Ramos (cell line): Measurements from ENCODE around the gene CHCHD3.

ENCODE experiments used
- in situ Hi-C: fragments of 300-500 bp; cut with MboI; formaldehyde crosslinking; loops from one replicate; pipeline ENCODE4 v1.14.3; 2022; ENCODE audit warnings: low sequenced_read_pairs; ENCODE audit not compliant: unreplicated experiment

Gene CHCHD3

DNA sequence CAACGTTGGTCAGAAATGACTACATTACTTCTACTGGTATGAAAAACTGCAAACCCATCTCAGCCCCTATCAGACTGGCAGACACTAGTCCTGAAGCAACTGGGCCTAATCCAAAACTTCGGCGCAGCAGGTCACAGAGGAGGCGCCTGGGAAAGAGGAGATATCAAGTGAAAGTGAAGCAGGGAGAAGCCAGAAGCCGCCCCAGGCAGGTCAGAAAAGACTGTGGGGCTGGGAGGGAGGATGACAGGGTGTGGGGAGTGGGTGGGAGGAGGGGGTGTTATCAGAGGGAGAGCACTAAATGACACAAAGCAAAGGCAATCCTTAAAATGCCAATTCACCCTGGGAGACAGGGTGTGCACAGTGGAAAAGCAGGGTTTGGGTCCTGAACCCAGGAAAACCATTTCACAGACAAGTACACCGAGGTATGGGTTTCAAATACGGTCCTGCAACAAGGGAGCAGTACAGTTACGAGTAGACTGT is 731 bp downstream of the CHCHD3 start:
- in situ Hi-C loops = no loop called here

DNA sequence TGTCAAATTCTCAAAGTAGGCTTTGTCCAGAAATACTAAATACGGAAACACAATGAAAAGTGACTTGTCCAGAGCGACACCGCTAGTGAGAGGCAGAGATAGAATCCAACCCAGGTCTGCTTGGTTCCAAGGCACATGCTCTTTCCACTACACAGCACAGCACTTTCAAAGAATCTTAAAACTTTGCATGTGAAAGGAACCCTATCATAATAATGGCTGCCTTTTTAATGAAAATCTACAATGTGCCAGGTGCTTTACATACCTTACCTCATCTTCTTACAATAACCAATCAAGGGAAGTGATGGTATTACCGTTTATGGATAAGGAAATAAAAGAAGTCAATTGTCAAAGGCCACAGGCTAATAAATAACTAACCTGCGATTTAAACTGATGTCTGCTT is 2.6 kb downstream of the CHCHD3 start:
- in situ Hi-C loops = no loop called here

DNA sequence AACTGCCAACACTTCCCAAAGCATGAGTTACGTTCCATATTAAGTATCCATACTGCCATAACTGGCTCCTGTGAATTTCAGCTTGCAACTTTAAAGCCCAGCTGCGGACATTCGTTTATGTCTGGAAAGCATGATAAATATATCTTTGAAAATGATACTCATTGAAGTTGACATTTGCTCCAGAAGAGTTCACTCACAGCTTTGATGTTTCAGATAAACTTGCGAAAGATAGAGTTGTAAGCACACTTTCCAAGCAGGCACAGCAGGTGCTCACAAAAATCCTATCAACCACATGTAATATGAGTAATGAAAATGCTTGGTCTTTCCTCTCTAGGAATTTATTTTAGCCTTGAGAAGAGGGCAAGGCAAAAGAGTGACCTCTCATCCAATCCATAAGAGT is 4.5 kb downstream of the CHCHD3 start:
- in situ Hi-C loops = no loop called here

DNA sequence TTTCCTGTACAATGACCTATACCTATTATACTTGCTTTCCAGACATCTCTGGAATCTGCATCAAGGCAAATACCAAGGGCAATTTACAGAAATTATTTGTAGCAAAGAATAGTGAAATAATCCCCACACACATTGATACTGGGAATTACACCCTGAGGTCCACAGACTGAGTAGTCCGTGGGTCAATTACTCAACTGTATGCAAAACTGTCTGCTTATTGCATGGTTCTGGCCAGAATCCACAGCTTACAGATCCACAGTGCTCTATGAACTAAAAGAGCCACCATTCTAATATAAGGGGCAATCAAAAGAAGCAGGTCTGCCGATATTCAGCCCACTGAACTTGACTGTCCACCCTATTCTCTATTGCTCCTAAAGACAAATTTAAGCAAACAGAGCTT is 5.7 kb downstream of the CHCHD3 start:
- in situ Hi-C loops = no loop called here

DNA sequence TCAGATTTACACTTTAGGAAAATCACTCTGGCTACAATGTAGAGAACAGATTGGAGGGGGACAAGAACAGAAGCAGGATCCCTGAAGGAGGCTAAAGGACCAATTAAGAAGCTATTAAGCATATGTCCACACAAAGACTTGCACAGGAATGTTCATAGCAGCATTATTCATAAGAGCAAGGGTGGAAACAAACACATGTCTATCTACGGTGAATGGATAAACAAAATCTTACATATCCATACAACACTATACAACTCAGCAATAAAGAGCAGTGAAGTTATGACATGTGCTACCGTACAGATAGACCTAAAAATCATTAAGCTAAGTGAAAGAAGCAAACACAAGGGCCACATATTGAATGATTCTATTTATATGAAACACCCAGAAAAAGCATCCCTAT is 10.4 kb downstream of the CHCHD3 start:
- in situ Hi-C loops = no loop called here

DNA sequence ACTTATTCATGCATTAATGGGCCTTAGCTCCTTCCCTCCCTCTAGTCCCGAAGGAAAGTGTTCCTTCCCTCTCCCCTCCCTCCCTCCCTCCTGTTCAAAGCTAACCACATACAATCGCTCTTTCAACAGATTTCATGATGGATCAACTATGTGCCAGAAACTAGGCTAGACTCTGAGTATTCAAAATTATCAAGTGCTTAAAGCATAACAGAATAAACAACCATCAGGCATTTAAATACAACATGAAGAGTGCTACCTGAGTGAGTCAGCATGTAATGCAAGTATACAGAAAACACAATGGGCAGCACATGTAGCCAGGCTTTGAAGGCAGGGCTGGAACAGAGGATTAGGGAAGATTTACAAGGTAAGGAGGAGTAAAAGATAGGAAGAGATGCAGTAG is 11.3 kb downstream of the CHCHD3 start:
- in situ Hi-C loops = no loop called here

DNA sequence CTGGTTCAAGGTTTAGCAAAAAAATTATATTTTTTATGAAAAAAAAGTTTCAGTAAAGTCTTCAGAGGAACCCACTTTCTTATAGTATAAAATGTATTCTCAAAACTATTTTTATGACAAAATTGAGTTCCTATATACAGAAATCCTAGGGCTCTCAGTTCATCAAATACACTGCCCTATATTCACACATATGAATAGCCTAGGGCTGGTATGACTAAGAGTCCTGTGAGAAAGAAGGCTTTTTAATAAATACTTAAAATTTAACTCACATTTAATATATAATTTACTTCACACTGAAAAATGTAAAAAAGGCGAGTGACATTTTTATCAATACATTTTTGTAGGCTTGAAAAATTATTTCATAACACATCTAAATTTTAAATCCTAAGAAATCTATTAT is 16.6 kb downstream of the CHCHD3 start:
- in situ Hi-C loops = no loop called here

DNA sequence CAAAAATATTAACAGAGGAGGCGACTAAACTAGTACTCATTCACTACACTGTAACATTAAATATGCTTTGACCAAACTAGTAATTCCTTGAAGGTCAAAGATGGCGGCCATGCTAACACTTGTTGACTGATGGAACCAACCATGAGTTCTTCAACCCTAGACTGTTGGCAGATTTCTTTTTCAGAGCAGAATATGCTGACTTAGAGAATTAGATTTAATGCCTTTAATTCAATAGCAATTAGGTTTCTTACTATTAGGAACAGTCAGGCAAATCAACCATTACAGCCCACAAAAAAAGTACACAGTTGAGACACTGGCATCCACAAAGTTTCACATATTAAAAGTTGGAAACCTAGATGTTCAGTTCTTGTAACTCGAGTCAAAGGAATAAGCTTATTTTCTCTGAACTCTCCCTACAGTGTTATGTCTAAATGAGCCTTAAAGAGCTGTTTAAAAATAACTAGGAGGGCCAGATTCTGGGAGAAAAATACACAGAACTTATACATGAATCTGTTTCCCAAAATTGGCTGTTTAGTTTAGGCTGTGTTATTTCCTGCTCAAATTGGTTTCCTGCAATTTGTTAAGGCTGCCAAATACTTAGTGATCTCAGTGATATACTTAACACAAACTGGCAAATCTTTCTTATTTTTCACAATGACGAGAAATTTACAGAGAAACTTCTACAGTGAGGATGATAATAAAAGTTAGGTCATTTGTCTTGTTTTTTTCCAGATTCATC is 17.6 kb downstream of the CHCHD3 start:
- in situ Hi-C loops = no loop called here

DNA sequence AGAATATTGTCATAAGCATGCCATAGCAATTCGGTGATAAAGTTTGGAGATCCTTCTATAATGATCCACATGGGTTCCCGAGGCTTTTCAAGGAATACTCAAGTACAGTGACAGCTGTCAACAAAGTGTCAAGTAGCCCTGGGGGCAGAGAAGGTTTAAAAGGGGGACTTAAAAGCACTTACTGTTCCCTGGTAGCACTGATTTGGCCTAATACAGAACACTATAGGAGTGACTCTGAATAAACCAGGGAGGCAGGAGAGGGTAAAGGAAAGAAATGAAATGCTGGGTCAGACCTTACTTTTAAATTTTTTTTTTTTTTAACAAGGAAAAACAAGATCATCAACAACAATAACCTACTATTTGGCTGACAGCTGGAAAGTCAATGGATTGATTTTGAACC is 20.1 kb downstream of the CHCHD3 start:
- in situ Hi-C loops = no loop called here

DNA sequence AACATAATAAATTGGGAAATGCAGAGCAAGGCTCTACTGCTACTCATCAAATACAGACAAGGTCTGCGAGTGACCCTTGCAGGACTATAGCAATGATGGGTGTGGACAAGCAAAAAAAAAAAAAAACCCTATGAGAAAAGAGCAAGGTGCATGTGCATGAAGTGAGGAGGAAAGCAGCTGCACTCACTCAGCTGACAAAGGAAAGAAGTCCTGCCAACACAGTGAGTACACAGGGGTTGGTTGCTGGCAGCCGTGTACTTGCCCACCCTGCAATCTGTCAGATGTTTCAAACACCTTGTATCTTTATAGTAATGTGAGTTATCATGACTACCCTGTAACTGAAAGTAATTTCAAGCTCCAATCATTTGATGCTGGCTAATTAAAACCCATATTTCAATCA is 20.5 kb downstream of the CHCHD3 start:
- in situ Hi-C loops = no loop called here

DNA sequence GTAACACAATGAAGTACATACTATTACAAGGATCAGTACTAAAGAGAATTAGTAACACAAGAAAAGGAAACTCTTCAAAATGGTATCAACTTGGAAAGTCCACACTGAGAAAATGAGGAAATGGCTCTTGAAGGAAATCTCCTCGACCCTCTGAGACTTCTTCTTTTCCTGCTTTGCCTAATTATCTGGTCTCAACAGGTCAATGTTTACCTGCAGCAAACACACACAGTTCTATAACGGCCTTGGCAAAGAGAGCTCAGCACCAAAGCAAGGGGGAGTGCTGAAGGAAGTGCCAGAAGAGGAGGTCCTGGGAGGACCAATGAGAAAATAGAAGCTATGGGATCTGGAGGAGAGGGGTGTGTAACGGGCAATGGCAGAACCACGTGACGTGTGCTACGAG is 21.9 kb downstream of the CHCHD3 start:
- in situ Hi-C loops = no loop called here

DNA sequence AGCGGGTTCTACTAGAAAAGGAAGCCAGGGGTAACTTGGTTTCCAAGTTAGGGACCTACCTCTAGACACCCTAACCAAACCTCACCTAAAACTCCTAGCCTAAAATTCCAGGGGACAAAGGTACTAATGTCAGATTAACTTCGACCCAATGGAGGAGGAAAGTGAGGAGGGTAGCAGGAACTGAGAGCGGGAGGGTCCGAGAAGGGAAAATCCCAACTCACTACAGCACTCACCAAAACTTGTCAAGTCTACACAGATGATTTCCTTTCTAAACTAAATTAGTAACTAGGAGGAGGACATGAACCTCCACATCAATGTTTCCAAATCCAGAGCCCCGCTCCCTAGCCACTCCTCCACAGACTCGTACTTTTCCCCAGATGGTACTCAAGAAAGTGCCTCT is 22.6 kb downstream of the CHCHD3 start:
- in situ Hi-C loops = no loop called here

DNA sequence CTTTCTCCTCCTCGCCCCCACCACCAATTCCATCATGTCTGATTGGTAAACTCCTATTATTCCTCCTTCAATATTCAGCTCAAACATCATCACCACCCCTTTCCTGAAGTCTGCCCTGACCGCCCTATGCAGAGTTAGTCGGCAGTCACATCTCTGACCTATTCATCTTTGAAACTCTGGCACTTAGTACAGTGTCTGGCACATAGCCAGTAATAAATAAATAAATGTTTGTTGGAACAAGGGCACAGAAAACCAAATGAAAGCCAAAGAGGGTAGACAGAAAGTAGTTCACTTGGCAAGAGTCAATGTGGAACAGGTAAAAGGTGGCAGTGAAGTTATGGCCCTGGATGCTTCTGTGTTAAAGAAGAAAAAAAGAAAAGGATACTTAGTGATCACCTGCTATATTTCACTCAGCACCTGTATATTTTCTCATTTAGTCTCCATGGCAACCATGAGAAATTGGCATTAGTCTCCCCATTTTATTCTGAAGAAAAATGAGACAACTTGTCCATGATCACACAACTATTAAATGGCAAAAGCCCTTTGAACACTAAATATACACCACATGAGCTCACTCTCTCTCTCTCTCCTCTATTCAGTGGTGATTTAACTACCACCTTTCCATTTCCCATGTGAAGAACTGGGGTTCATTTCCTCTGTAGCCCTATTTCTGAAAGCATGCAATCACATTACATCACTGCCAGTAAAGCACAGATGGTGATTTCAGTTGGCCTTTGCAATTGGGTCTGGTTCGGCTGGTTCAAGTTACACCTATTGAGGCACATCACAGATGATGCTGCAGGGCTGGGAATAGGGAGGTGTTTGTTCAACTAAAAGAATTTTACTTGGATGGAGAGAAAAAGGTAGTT is 25.3 kb downstream of the CHCHD3 start:
- in situ Hi-C loops = no loop called here

DNA sequence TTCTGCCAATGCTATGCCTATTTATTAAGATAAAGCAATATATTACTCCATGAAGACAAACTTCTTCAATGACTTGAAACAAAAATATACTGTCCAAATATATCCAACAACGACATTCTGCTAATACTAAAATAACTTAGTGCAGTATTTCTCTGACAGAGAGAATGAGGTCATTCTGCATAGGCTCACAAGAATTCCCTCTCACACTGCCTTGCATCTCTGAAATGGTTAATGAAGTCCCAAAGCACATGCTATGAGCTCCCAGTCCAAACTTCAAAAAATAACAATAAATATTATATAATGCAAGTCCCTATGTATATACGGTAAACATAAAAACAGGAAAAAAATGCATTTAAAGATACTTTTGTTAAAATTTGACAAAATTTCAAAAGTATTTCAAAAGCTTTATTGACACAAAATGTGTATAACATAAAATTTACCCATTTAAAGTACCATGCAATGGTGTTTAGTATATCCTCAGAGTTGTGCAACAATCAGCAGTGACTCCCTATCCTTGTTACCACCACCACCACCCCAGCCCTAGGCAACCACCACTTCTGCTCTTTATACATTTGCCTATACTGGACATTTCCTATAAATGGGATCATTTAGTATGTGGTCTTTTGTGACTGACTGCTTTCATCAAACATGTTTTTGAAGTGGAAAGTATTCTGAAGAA is 27.6 kb downstream of the CHCHD3 start:
- in situ Hi-C loops = no loop called here

DNA sequence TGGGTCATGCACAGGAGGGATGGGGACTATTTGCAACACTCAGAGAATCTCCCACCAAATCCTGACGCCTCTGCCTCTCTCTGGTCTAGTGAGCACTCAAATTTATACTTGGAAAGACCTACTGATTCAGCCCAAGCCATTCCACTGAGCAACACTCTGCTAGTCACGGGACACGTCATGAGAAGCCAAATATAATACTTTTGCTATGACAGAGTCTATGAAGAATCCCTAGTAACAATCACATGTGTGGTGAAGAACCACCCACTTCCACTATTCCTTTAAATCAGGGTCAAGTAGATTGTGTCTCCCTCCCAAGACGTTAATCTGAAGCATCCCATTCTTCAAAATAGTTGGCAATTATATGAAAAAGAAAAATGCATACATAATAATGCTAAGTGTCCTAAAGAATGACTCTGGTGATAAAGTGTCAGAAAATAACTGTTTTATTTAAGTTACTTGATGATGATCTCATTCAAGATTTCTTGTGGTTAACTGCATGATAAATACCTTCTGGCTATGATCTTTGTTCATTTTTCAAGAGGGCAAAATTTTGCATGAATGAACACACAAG is 28.5 kb downstream of the CHCHD3 start:
- in situ Hi-C loops = no loop called here

DNA sequence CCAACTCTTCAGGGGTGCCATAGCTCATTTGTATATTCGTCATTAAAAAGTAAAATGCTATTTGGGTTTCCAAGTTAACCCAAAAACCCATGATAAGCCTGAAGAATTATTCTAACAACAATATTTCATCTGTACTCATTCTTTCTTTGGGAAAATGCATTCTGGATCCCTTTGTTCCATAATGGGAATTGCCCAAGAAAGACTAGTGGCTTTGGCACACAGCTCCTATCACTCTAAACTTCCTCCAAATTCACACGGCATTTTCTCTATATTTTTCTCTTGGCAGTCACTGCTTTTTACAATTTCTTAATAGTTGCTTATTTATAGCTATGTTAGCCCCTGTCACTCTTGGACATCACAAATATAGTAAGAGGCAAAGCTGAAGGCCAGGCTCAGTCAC is 29.1 kb downstream of the CHCHD3 start:
- in situ Hi-C loops = no loop called here

DNA sequence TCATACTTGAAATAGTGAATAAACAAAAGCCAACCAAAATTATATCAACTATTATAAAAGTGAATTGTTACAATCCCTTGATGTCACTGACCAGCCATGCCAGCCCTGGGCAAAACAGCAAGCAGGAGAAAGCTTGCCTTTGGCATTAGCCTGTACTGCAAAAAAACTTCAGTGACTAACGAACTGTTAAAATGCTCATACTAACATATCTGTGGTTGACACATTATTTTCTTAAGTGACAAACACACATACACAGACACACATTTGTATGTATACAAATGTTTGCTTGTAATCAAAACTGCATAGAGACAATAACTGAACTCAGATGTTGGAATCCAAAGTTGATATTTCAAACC is 29.5 kb downstream of the CHCHD3 start:
- in situ Hi-C loops = no loop called here

DNA sequence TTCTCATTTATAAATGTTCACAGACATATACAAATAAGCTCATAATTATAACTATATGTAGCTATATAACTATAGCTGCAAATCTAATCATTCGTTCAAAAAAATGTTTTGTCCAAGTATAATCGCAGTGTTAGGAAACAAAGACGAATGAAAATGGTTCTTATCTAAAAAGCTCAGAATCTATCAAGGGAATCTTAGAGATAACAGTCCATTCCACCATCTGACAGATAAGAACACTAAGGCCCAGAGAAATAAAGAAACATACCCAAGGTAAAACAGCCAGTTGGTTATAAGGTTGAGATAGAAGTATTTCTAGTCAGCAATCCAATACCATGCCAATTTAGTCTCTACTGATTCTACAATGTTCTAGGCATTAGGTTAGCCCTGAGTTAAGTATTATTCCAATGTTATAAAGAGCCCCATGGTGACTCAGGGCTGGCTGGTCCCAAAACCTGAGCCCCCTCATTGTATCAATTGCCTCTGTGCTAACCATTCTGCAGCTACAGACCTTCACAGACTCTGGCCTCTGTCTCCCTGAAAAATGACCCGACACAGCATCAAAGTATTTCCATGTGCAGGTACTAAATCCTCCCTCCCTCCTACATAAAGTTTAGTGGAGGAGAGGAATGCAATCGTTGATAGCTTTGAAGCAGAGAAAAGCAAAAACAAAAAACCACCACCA is 30.0 kb downstream of the CHCHD3 start:
- in situ Hi-C loops = no loop called here

DNA sequence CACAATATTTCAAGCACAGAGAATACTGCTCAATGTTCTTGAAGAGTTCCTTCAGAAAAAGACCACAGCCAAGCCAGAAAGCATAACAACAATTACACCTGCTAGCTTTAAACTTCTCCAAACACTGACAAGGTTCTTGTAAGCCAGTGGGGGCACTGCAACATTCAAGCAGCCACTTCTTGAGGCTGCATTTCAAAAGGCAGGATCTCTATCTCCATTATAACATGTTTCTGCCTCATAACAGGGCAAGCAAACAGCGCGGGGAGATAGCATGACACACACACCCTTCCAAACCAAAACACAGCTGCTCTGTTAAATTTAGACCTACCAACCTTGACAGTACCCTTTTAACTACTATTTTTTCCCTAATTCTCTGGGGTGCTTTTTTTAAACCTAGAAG is 30.8 kb downstream of the CHCHD3 start:
- in situ Hi-C loops = no loop called here
